AG04450 (cell line): ENCODE results near the gene RARB. TPM values are rescaled to one million over a fixed set of nuclear protein-coding genes. Genes with fewer than 3 reads are reported as not detected.

ENCODE experiments used
- CTCF ChIA-PET: fragments of 300-600, 350-600 bp; formaldehyde crosslinking; extraction: SDS; loops from one replicate; lab custom pipeline; 2022; ENCODE audit warnings: antibody characterized with exemption, inconsistent platforms; lab: Charles Lee
- POLR2A ChIA-PET: fragments of 350-600 bp; formaldehyde crosslinking; extraction: SDS; loops from one replicate; lab custom pipeline; 2021; ENCODE audit warnings: antibody characterized with exemption, inconsistent platforms; lab: Yijun Ruan, JAX
- DNase-seq: peaks from one replicate; pipeline ENCODE4 v3.0.0-alpha.2; 2011; ENCODE audit warnings: low read depth, low spot score
- H3K27ac ChIP-seq: one replicate; pipeline ENCODE4 v1.5.1; 2012; ENCODE audit warnings: low read depth, low read length, control low read depth
- H3K27me3 ChIP-seq: one replicate; pipeline ENCODE4 v1.6.0; 2012; ENCODE audit warnings: low read length; ENCODE audit not compliant: control insufficient read depth, insufficient read depth
- H3K4me3 ChIP-seq: 2 replicates; pipeline ENCODE4 v1.5.1; 2011; ENCODE audit warnings: mild to moderate bottlenecking, low read depth, low read length, control low read depth
- H3K9me3 ChIP-seq: 2 replicates; pipeline ENCODE4 v1.5.1; 2012; ENCODE audit warnings: low read length; ENCODE audit not compliant: control insufficient read depth, insufficient read depth
- polyA plus RNA-seq: library from polyadenylated mRNA; depleted of rRNA; stranded (reverse); fragments of >200 nt; gene quantifications from 2 replicates; pipeline ENCODE4 v1.2.3, GENCODE V29; 2011
- TF ChIP-seq, protein P1 (sequence below): IDR thresholded peaks from 2 replicates; pipeline ENCODE4 v1.5.1; 2011; ENCODE audit warnings: low read depth, low read length, control low read depth, inconsistent platforms

The RARB gene
- polyA plus RNA-seq, 1 experiment: 0.51 TPM

DNA sequence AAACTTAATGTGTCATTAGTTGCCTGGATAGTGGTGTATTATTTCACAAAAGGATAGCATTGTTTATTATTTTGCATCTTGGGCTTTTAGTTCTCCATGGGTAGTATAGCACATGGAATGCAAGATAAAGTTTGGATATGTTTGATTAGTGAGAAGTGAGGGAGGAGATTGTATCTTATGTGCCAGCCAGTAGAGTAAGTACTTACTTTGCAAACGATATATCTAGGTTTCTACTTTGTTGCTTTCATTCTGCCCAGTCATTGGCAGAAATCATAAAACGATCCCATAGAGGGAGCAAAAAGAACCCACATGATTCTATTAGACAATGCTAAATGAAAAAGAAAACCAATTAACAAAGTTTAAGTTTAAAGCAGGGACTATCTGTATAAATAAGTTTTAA is 105.3 kb downstream of the RARB start:
- ChIA-PET CTCF (interaction anchor here (0.6 to 2.3 kb wide), 10 partner anchors 9 to 116 kb away, joined by 3 to 46 read pairs (median 4); no protein-coding TSS in a partner anchor), POLR2A (no interaction called here)
- Histone ChIP-seq H3K27ac (no peak overlapping the region), H3K9me3 (no peaks in the 10 kb centered on the region), H3K27me3 (no peaks in the 10 kb centered on the region), H3K4me3 (no peak overlapping the region)
- TF ChIP-seq, protein P1, sequence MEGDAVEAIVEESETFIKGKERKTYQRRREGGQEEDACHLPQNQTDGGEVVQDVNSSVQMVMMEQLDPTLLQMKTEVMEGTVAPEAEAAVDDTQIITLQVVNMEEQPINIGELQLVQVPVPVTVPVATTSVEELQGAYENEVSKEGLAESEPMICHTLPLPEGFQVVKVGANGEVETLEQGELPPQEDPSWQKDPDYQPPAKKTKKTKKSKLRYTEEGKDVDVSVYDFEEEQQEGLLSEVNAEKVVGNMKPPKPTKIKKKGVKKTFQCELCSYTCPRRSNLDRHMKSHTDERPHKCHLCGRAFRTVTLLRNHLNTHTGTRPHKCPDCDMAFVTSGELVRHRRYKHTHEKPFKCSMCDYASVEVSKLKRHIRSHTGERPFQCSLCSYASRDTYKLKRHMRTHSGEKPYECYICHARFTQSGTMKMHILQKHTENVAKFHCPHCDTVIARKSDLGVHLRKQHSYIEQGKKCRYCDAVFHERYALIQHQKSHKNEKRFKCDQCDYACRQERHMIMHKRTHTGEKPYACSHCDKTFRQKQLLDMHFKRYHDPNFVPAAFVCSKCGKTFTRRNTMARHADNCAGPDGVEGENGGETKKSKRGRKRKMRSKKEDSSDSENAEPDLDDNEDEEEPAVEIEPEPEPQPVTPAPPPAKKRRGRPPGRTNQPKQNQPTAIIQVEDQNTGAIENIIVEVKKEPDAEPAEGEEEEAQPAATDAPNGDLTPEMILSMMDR: no peak
- DNase-seq: no peak

DNA sequence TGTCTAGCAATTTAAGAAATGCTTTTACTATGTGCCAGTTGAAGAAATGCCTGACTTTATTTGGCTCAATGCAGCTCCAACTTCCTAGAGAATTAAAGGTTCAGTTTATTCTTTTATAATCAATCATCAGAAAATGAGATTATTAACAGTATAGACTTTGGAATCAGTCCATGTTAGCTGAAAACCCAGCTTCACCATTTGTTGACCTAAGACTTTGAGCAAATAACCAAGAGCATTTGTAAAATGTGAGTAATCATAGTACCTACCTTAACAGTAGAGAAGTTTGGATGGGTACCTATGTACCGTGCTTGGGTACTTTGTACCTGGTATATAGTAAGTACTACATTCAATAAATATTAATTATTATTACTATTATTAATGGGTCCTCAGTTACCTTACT is 105.9 kb downstream of the RARB start:
- Histone ChIP-seq H3K27me3 (no peaks in the 10 kb centered on the region), H3K4me3 (no peak overlapping the region), H3K9me3 (no peaks in the 10 kb centered on the region), H3K27ac (no peak overlapping the region)
- CTCF ChIA-PET: interaction anchor here (1.9 kb wide), 1 partner anchor 79 kb away, joined by 8 read pairs; no protein-coding TSS in a partner anchor
- TF ChIP-seq, protein P1: no peak
- POLR2A ChIA-PET: no interaction called here
- DNase-seq: no peak

DNA sequence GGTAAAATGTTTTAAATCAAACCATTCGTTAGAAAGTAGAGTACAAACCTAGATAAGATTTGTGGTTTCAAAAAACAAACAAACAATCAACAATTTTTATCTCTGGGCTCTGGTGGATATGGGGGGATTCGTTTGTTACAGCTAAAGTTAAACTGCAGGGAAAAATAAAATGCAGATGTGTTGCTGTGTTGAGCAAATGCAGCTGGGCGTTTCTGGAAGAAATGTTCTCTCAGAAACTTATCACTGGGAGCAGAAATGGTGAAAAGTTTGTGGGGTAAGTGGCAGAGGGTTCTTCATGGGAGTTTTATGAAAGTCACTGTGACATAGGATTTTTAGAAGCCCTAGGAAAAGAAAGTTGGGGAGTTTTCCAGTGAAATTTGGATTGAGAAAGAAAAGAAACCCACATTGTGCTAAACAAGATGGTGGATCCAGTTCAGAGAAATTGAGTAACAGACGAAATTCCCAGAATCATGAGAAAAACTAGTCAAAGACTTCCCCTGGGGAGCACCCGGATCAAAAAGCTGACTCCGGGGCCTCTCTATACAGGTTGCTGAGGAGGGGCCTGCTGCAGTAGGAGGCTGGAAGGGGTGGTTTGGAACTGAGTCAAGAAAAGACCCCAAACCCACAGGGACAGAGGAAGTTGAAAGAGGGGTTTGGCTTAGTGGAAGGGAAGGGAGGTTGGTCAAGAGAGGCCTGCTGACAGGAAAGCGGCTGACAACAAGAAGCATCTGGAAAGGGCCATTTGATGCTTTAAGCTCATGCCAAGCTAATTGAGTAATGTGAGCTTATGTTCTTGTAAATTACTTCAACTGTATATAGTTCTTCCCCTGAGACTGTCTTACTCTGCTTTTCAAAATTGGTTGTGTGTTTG is 108.7 kb downstream of the RARB start:
- POLR2A ChIA-PET: no interaction called here
- H3K9me3 ChIP-seq: no peaks in the 10 kb centered on the region
- H3K27me3 ChIP-seq: no peaks in the 10 kb centered on the region
- no peak overlapping the region for H3K27ac ChIP-seq
- CTCF ChIA-PET: no interaction called here
- TF ChIP-seq, protein P1: no peak
- no peak for DNase-seq
- no peak overlapping the region for H3K4me3 ChIP-seq

DNA sequence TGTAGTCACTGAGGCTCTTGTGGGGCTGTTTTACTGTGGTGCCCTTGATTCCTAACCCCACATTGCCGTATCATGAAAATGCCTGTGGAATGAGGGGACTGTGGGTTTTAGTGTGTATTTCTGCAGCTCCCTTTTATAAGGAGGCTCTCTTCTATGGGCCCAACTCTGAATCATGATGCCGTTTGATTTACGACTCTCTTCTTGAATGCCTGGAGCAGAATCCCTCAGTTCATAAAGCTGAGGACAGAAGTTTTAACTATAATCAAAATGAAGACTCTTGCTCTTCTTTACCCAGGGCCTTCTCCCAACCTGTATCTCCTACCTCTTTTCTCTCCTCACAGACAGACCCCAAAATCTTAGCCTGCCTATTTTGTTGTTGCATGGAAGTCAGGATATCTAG is 109.5 kb downstream of the RARB start:
- TF ChIP-seq, protein P1: no peak
- H3K27me3 ChIP-seq: no peaks in the 10 kb centered on the region
- DNase-seq: no peak
- ChIA-PET CTCF (no interaction called here), POLR2A (no interaction called here)
- H3K27ac ChIP-seq: no peak overlapping the region
- H3K9me3 ChIP-seq: no peaks in the 10 kb centered on the region
- no peak overlapping the region for H3K4me3 ChIP-seq

DNA sequence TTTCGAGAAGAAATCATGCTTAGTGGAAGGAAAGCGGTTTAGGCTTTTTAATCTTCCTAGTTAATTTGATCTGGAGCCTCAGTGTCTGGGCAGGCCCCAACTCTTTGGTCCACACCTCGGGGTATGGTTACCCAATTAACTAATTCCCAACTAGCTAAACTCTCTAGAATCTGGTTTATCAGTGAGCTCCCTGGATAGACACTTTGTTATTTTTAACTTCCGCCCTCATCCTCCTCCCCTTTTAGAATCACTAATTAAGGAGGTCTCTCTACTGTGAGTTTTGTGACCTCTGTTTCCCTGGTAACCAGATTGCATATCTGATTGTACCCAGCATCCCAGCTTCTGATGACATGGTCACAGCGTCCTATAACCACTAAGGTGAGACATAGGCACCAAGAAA is 112.2 kb downstream of the RARB start:
- DNase-seq: no peak
- Histone ChIP-seq H3K9me3 (no peaks in the 10 kb centered on the region), H3K27me3 (peaks cover 3% of the 10 kb centered on the region), H3K27ac (no peak overlapping the region), H3K4me3 (no peak overlapping the region)
- TF ChIP-seq, protein P1: no peak
- ChIA-PET CTCF (interaction anchor here (0.5 to 0.9 kb wide), 2 partner anchors 10 to 55 kb away, joined by 3 read pairs; no protein-coding TSS in a partner anchor), POLR2A (no interaction called here)
